ENCODE data around the gene CDH13.
A peak's percentile ranks its signal among the peaks of the same experiment; 100 is the strongest.

CDH13 gene

GRCh38 chr16:83813823-83814658 lies 1187.3 kb downstream of the CDH13 start:
- peak; percentile 63 for DNase-seq (ENCODE audit: low read depth)
- in situ Hi-C loops (cut with HindIII; ENCODE audit: low sequenced_read_pairs), result no loop called here
- H3K4me3 ChIP-seq (ENCODE audit: low read depth, low read length), result no peak overlapping the region
- TF ChIP-seq, protein P1, sequence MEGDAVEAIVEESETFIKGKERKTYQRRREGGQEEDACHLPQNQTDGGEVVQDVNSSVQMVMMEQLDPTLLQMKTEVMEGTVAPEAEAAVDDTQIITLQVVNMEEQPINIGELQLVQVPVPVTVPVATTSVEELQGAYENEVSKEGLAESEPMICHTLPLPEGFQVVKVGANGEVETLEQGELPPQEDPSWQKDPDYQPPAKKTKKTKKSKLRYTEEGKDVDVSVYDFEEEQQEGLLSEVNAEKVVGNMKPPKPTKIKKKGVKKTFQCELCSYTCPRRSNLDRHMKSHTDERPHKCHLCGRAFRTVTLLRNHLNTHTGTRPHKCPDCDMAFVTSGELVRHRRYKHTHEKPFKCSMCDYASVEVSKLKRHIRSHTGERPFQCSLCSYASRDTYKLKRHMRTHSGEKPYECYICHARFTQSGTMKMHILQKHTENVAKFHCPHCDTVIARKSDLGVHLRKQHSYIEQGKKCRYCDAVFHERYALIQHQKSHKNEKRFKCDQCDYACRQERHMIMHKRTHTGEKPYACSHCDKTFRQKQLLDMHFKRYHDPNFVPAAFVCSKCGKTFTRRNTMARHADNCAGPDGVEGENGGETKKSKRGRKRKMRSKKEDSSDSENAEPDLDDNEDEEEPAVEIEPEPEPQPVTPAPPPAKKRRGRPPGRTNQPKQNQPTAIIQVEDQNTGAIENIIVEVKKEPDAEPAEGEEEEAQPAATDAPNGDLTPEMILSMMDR (IDR thresholded peaks at IDR 0.05; ENCODE audit: low read depth, low read length, missing control alignments), result no peak

DNA sequence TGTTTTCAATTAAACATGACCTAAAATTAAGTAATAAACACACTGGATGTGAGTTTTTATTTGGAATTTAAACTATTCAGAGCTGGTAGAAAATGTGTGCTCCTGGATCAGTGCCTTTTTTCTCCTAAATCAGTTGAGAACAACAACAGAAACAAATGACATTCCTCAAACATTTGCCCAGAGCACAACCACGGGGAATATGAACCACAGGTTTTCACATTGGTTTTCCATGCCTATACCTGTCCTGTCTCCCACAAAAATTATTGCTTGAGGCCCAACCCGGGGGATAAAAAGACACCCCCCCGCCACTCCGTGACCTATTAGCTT lies 1187.9 kb downstream of the CDH13 start:
- DNase-seq (ENCODE audit: low read depth), result peak; percentile 16
- TF ChIP-seq, protein P1 (IDR thresholded peaks at IDR 0.05; ENCODE audit: low read depth, low read length, missing control alignments), result no peak
- in situ Hi-C loops (cut with HindIII; ENCODE audit: low sequenced_read_pairs), result no loop called here
- no peak overlapping the region for H3K4me3 ChIP-seq (ENCODE audit: low read depth, low read length)

- in situ Hi-C loops (cut with HindIII; ENCODE audit: low sequenced_read_pairs), result no loop called here
- no peak for DNase-seq (ENCODE audit: low read depth)
- TF ChIP-seq, protein P1 (IDR thresholded peaks at IDR 0.05; ENCODE audit: low read depth, low read length, missing control alignments), result no peak
- H3K4me3 ChIP-seq (ENCODE audit: low read depth, low read length), result no peak overlapping the region
These were observed 1190.3 kb downstream of the CDH13 start for GRCh38 chr16:83817022-83817421.

DNA sequence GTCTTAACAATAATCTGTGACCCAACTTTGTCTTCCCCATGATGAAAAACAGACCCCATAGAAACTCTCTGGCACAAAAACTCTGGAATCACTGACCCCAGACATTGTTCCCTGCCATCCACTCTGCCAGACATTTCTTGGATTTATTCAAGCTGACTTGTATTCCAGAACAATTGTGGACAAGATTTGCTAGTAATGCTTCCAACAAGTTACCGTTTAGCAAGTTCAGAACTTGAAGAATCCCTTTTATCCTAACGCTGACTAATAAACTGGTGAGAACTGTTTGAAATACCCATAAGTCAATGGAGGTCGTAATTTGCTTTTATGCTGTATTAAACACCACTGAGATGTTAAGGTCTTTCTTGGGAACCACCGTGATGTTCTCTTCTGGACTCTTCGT lies 1191.5 kb downstream of the CDH13 start:
- in situ Hi-C loops (cut with HindIII; ENCODE audit: low sequenced_read_pairs), result no loop called here
- DNase-seq (ENCODE audit: low read depth), result no peak
- TF ChIP-seq, protein P1 (IDR thresholded peaks at IDR 0.05; ENCODE audit: low read depth, low read length, missing control alignments), result no peak
- no peak overlapping the region for H3K4me3 ChIP-seq (ENCODE audit: low read depth, low read length)

- in situ Hi-C loops (cut with HindIII; ENCODE audit: low sequenced_read_pairs), result no loop called here
These were observed 1192.6 kb downstream of the CDH13 start for GRCh38 chr16:83819361-83819760.

GRCh38 chr16:83826146-83826913 lies 1199.6 kb downstream of the CDH13 start:
- TF ChIP-seq, protein P1 (IDR thresholded peaks at IDR 0.05; ENCODE audit: low read depth, low read length, missing control alignments), result peak; percentile 91
- in situ Hi-C loops (cut with HindIII; ENCODE audit: low sequenced_read_pairs), result no loop called here
- peak; percentile 83 for DNase-seq (ENCODE audit: low read depth)
- no peak overlapping the region for H3K4me3 ChIP-seq (ENCODE audit: low read depth, low read length)

More at GRCh38 chr16:83819361-83819760, 1192.6 kb downstream of the CDH13 start:
- no peak overlapping the region for H3K4me3 ChIP-seq (ENCODE audit: low read depth, low read length)
- TF ChIP-seq, protein P1 (IDR thresholded peaks at IDR 0.05; ENCODE audit: low read depth, low read length, missing control alignments), result no peak
- no peak for DNase-seq (ENCODE audit: low read depth)
